NCI-H510A (cell line): ENCODE measurements around the gene DNAH9.

Source experiments
- DNase-seq: peaks from one replicate; lab custom pipeline; 2025; lab: John Stamatoyannopoulos, UW

DNAH9 gene

GRCh38 chr17:11651089-11651488, 52.8 kb downstream of the DNAH9 start:
- no peak for DNase-seq

- no peak for DNase-seq
These were observed 70.3 kb downstream of the DNAH9 start for GRCh38 chr17:11668618-11669017.

- no peak for DNase-seq
These were observed 72.9 kb downstream of the DNAH9 start for GRCh38 chr17:11671126-11671525.

- DNase-seq = no peak
These were observed 84.4 kb downstream of the DNAH9 start for GRCh38 chr17:11682646-11683045.

GRCh38 chr17:11690681-11691080, 92.4 kb downstream of the DNAH9 start:
- DNase-seq = no peak

- no peak for DNase-seq
These were observed 94.4 kb downstream of the DNAH9 start for GRCh38 chr17:11692688-11693087.

GRCh38 chr17:11693284-11693683, 95.0 kb downstream of the DNAH9 start:
- DNase-seq = no peak

GRCh38 chr17:11700668-11701067, 102.4 kb downstream of the DNAH9 start:
- no peak for DNase-seq

GRCh38 chr17:11701911-11702310, 103.6 kb downstream of the DNAH9 start:
- no peak for DNase-seq

- DNase-seq = no peak
These were observed 105.8 kb downstream of the DNAH9 start for GRCh38 chr17:11704041-11704440.

- no peak for DNase-seq
These were observed 106.8 kb downstream of the DNAH9 start for GRCh38 chr17:11705111-11705510.

GRCh38 chr17:11707586-11707985, 109.3 kb downstream of the DNAH9 start:
- DNase-seq = no peak

- DNase-seq = no peak
These were observed 114.2 kb downstream of the DNAH9 start for GRCh38 chr17:11712456-11712855.

GRCh38 chr17:11719203-11719602, 120.9 kb downstream of the DNAH9 start:
- no peak for DNase-seq

- no peak for DNase-seq
These were observed 121.6 kb downstream of the DNAH9 start for GRCh38 chr17:11719856-11720255.

GRCh38 chr17:11720816-11721215, 122.5 kb downstream of the DNAH9 start:
- no peak for DNase-seq

GRCh38 chr17:11730747-11731146, 132.5 kb downstream of the DNAH9 start:
- no peak for DNase-seq

GRCh38 chr17:11736613-11737312, 138.5 kb downstream of the DNAH9 start:
- DNase-seq = no peak

- no peak for DNase-seq
These were observed 139.0 kb downstream of the DNAH9 start for GRCh38 chr17:11737313-11737679.

GRCh38 chr17:11738151-11738550, 139.9 kb downstream of the DNAH9 start:
- DNase-seq = no peak

- DNase-seq = no peak
These were observed 141.1 kb downstream of the DNAH9 start for GRCh38 chr17:11739351-11739750.

GRCh38 chr17:11739848-11740247, 141.6 kb downstream of the DNAH9 start:
- no peak for DNase-seq

GRCh38 chr17:11742886-11743285, 144.6 kb downstream of the DNAH9 start:
- DNase-seq = no peak

- no peak for DNase-seq
These were observed 146.4 kb downstream of the DNAH9 start for GRCh38 chr17:11744696-11745095.
